Lower leg skin (tissue), 4 donors: Measurements from ENCODE around the gene CDC42SE2. TPM values are rescaled to one million over a fixed set of nuclear protein-coding genes. Genes with fewer than 3 reads are reported as not detected.
"Not testable (repeated sequence)": the region's sequence is repeated elsewhere in the genome, so short reads cannot be mapped to it uniquely, and the experiment has no call there.

Experiments used
- DNase-seq, 2 donors: peaks; one replicate each; pipeline ENCODE4 v3.0.0-alpha.2; 2019; ENCODE audit warnings: low spot score in 2 of 2
- H3K4me3 ChIP-seq: fragments of 200-600 bp; sonication (generic); 2 replicates; pipeline ENCODE4 v1.5.1; 2017; ENCODE audit warnings: mild to moderate bottlenecking, low read depth; ENCODE audit not compliant: poor library complexity, severe bottlenecking
- POLR2A ChIP-seq, 2 donors: fragments of 450-650 bp; IDR thresholded peaks; one replicate each; pipeline ENCODE4 v1.6.1; 2016 to 2017; ENCODE audit warnings: antibody characterized with exemption in 2 of 2, mild to moderate bottlenecking in 1 of 2, moderate library complexity in 1 of 2
- WGBS, 2 donors: methylation state at CpG; one replicate each; pipeline ENCODE4 v1.1.5; 2018; 5-methylcytosine and 5-hydroxymethylcytosine counted together
- intact Hi-C: fragments of 100-400 bp; cut with DNase I; formaldehyde crosslinking; loops from one replicate; pipeline ENCODE4 v1.15.0; 2023; ENCODE audit warnings: low total_unique reads
- total RNA-seq, 4 donors: library from RNA; depleted of rRNA; stranded (reverse); fragments of >200 nt; gene quantifications; one replicate each; pipeline ENCODE4 v1.1.0, GENCODE V29; 2016
- TF ChIP-seq, protein P1 (sequence below), 3 donors: fragments of 450-650 bp; IDR thresholded peaks; one replicate each; pipeline ENCODE4 v1.5.1; 2016; ENCODE audit warnings: antibody characterized with exemption in 3 of 3, mild to moderate bottlenecking in 3 of 3, moderate library complexity in 2 of 3

The CDC42SE2 gene
- total RNA-seq, 4 donors from 2014 or later: 28.3 to 41.9 (median 34.2) TPM

DNA sequence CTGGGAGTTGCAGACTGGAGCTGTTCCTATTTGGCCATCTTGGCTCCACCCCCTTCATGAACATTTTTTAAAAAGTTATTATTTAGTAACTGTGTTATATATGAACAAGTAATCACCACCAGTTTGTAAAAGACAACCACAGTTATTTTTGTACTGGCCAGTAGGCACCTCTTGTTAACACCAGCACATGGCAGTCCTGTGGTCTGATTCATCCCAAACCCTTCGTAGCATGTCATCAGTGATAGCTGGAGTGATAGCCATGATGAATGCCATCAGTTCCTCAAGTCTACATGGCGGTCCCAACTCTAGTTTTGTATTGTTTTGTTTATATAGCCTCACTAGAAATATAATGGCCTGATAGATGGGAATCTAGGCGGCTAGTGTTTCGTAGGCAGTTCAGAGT is 74.2 kb downstream of the CDC42SE2 start:
- intact Hi-C loops: no loop called here
- no peak for TF ChIP-seq POLR2A (IDR thresholded peaks at IDR 0.05)
- TF ChIP-seq, protein P1, sequence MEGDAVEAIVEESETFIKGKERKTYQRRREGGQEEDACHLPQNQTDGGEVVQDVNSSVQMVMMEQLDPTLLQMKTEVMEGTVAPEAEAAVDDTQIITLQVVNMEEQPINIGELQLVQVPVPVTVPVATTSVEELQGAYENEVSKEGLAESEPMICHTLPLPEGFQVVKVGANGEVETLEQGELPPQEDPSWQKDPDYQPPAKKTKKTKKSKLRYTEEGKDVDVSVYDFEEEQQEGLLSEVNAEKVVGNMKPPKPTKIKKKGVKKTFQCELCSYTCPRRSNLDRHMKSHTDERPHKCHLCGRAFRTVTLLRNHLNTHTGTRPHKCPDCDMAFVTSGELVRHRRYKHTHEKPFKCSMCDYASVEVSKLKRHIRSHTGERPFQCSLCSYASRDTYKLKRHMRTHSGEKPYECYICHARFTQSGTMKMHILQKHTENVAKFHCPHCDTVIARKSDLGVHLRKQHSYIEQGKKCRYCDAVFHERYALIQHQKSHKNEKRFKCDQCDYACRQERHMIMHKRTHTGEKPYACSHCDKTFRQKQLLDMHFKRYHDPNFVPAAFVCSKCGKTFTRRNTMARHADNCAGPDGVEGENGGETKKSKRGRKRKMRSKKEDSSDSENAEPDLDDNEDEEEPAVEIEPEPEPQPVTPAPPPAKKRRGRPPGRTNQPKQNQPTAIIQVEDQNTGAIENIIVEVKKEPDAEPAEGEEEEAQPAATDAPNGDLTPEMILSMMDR (IDR thresholded peaks at IDR 0.05): no peak
- 93 to 95% methylated on average over 4 of the region's 4 CpGs for WGBS, 2 donors
- no peak for DNase-seq
- no peak overlapping the region for H3K4me3 ChIP-seq

GRCh38 chr5:131344288-131344687 is 80.4 kb downstream of the CDC42SE2 start:
- WGBS, 2 donors: 94 to 99% methylated on average over 9 of the region's 9 CpGs
- H3K4me3 ChIP-seq, intact Hi-C loops, DNase-seq: not testable (repeated sequence)

- H3K4me3 ChIP-seq, DNase-seq, intact Hi-C loops: not testable (repeated sequence)
- WGBS, 2 donors: 96 to 97% methylated on average over 3 of the region's 3 CpGs
These were observed 82.4 kb downstream of the CDC42SE2 start for GRCh38 chr5:131346204-131346603.

- DNase-seq: no peak
- no peak overlapping the region for H3K4me3 ChIP-seq
- TF ChIP-seq, protein P1 (IDR thresholded peaks at IDR 0.05): no peak
- TF ChIP-seq POLR2A (IDR thresholded peaks at IDR 0.05): no peak
- WGBS, 2 donors: 94% methylated on average over 3 of the region's 3 CpGs
- intact Hi-C loops: no loop called here
These were observed 90.1 kb downstream of the CDC42SE2 start for GRCh38 chr5:131353991-131354390.

DNA sequence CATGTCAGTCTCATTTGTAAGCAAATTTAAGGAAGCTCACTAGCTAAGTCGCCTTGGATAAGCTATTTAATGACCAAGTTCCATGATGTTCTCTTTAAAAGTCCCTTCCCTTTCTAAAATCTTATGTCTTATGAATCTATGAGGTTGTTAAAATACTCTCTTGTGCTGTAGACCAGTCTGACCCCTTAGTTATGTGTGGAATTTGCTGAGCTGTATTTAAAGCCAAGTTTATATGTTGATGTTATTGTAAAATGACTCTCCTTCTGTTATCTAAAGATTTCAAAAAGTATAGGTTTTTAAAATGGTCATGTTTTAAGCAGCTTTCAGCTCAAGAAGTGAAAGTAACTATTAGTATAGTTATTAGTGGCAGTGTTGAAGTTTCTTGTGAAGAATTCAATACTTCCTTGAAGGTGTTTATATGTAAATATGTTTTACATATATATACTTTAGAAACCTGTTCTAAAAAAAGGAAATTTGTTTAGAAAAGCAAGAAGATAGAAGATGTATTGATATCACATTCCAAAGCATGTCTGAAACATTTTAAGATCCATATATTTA is 92.2 kb downstream of the CDC42SE2 start:
- H3K4me3 ChIP-seq: no peak overlapping the region
- WGBS, 2 donors: 50 to 65% methylated on average over 1 of the region's 1 CpG
- no peak for TF ChIP-seq POLR2A (IDR thresholded peaks at IDR 0.05)
- TF ChIP-seq, protein P1 (IDR thresholded peaks at IDR 0.05): no peak
- DNase-seq: no peak
- intact Hi-C loops: no loop called here

GRCh38 chr5:131356619-131357018 is 92.8 kb downstream of the CDC42SE2 start:
- no peak for DNase-seq
- no peak overlapping the region for H3K4me3 ChIP-seq
- WGBS, 2 donors: 88 to 91% methylated on average over 1 of the region's 1 CpG
- intact Hi-C loops: no loop called here
- TF ChIP-seq, protein P1 (IDR thresholded peaks at IDR 0.05): no peak
- no peak for TF ChIP-seq POLR2A (IDR thresholded peaks at IDR 0.05)
